Activated CD8-positive, alpha-beta memory T cell treated with anti-CD3 and anti-CD28 coated beads, Interleukin-2, amount 50 U/mL, for 24 hours (primary cell): ENCODE results near the gene LAIR2.
"Not testable (repeated sequence)": the region's sequence is repeated elsewhere in the genome, so short reads cannot be mapped to it uniquely, and the experiment has no call there.

Experiments used
- DNase-seq: peaks from one replicate; pipeline ENCODE4 v3.0.0-alpha.2; 2020; ENCODE audit errors: extremely low read depth

Gene LAIR2

GRCh38 chr19:54493967-54494585, 8.6 kb upstream of the LAIR2 start:
- DNase-seq = no peak

- not testable (repeated sequence) for DNase-seq
These were observed 7.3 kb upstream of the LAIR2 start for GRCh38 chr19:54495284-54495683.

GRCh38 chr19:54497747-54498450, 4.7 kb upstream of the LAIR2 start:
- not testable (repeated sequence) for DNase-seq

GRCh38 chr19:54498451-54498772, 4.2 kb upstream of the LAIR2 start:
- not testable (repeated sequence) for DNase-seq

- DNase-seq = not testable (repeated sequence)
These were observed 2.9 kb downstream of the LAIR2 start for GRCh38 chr19:54505542-54505941.

GRCh38 chr19:54506079-54506478, 3.4 kb downstream of the LAIR2 start:
- DNase-seq = no peak

GRCh38 chr19:54507038-54507717, 4.5 kb downstream of the LAIR2 start:
- DNase-seq = not testable (repeated sequence)

GRCh38 chr19:54507824-54508223, 5.2 kb downstream of the LAIR2 start:
- no peak for DNase-seq

GRCh38 chr19:54508487-54508886, 5.9 kb downstream of the LAIR2 start:
- DNase-seq = not testable (repeated sequence)

- DNase-seq = not testable (repeated sequence)
These were observed 6.7 kb downstream of the LAIR2 start for GRCh38 chr19:54509200-54509940.

GRCh38 chr19:54515156-54515555, 12.5 kb downstream of the LAIR2 start:
- DNase-seq = no peak

- no peak for DNase-seq
These were observed 14.9 kb downstream of the LAIR2 start for GRCh38 chr19:54517483-54517882.

GRCh38 chr19:54518844-54519243, 16.2 kb downstream of the LAIR2 start:
- no peak for DNase-seq

GRCh38 chr19:54521022-54521859, 18.6 kb downstream of the LAIR2 start:
- DNase-seq = no peak

- no peak for DNase-seq
These were observed 19.4 kb downstream of the LAIR2 start for GRCh38 chr19:54521860-54522513.

- DNase-seq = no peak
These were observed 20.8 kb downstream of the LAIR2 start for GRCh38 chr19:54523403-54523802.

- no peak for DNase-seq
These were observed 23.0 kb downstream of the LAIR2 start for GRCh38 chr19:54525636-54526035.

GRCh38 chr19:54526972-54527371, 24.3 kb downstream of the LAIR2 start:
- DNase-seq = no peak

GRCh38 chr19:54530866-54531265, 28.2 kb downstream of the LAIR2 start:
- no peak for DNase-seq

- no peak for DNase-seq
These were observed 29.9 kb downstream of the LAIR2 start for GRCh38 chr19:54532528-54532927.

- no peak for DNase-seq
These were observed 30.8 kb downstream of the LAIR2 start for GRCh38 chr19:54533476-54533875.
